NCI-H2107 treated with DMSO at 0.1 percent for 48 hours (cell line): Measurements from ENCODE around the gene DOK4.

Experiments
- DNase-seq: peaks from one replicate; lab custom pipeline; 2025; ENCODE audit not compliant: unreplicated experiment; lab: John Stamatoyannopoulos, UW

DOK4 gene

DNA sequence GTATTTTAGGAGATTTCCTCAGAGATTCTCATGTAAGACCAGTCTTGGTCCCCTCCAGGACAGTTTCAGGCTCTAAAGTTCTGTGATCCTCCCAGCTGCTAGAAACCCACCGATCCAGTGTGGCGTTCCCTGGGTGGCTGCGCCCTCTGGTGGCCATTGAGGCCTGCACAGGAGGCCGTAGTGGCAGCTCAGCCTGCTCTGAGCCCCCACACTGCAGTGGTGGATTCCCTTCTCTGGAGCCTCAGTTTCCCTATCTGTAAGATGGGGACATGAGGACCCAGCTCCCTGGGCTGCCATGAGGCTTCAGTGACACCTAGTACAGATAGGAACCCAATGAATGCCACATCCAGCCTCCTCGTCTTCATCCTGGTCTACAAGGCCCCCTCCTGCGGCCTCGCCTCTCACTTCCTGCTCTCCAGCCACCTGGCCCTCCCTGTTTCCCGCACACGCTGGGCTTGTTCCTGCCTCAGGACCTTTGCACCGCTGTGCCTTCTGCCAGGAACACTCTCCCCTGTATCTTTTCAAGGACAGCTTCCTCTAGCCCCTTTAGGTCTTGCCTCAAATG is 33.6 kb upstream of the DOK4 start:
- no peak for DNase-seq

DNA sequence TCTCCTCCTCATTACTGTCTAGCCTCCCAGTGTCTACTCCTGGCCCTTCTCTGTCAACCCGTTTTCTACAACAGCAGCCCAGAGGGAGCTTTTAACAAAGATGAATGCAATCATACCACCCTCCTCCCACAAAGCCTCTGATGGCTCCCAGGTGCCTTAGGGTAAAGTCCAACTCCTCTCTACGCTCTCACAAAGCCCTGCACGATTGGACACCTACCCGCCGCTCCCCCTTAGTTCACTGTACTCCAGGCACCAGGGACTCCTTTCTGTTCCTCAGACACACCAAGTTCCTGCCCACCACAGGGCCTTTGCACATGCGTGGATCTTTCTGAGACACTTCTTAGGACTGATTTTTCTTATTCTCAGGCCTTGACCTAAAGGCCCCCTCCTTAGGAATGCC is 32.6 kb upstream of the DOK4 start:
- no peak for DNase-seq

DNA sequence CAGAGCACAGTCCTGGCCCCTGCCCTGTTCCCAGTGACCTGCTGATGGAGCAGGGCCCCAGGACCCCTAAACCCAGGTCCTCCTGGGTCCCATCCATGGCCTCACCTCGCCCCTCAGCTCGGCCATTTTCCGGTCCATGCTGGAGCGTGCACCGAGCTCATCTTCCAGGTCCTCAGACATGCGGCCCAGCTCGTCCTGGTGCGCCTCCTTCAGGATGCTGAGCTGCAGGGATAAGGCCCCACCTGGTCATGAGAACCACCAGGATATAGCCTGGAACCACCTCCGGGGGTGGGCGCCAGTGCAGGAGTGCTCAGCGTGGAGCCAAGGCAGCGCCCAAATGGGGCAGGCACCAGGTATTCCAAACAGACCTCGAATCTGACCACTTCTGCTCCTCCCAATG is 32.2 kb upstream of the DOK4 start:
- no peak for DNase-seq

- DNase-seq, result no peak
Measured at GRCh38 chr16:57517397-57518367, 31.4 kb upstream of the DOK4 start.

- no peak for DNase-seq
Measured at GRCh38 chr16:57516773-57517172, 30.5 kb upstream of the DOK4 start.

- DNase-seq, result no peak
Measured at GRCh38 chr16:57516176-57516725, 30.0 kb upstream of the DOK4 start.

DNA sequence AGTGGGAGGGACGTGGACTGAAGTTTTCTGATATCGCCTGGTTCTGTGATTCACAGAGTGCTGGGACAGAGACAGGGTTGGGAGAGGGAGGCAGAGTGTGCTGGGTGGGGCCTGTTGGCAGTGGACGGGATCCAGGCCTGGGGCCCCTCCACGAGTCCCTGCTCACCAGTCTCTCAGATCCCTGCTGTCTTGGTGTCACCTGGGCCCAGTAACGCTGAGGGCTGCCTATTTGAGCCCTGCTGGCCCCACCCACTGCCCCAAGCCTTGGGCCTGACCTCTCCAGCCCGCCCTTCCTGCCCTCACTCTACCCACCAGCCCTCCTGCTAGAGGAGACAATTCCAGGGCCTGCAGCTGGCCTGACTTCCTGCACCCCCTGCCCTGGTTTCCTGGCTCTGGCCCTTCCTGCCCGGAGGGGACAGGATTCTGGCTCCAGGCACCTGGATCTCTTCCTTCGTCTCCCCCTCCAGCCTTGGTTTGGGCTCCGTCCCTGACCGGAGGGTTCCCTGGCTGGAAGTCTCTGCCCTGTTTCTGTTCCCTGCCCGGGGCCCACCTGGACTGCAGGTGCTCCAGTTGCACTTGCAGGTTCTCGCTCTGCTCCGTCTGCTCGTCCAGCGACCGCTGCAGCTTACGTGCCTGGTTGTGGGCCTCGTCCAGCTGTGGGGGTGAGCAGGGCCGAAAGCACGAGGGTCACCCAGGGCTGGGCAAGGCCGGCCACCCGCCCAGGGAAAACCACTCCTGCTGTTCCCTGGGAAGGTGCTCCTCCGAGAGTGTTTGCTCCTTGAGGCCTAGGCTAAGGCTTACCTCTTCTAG is 28.7 kb upstream of the DOK4 start:
- DNase-seq, result no peak

DNA sequence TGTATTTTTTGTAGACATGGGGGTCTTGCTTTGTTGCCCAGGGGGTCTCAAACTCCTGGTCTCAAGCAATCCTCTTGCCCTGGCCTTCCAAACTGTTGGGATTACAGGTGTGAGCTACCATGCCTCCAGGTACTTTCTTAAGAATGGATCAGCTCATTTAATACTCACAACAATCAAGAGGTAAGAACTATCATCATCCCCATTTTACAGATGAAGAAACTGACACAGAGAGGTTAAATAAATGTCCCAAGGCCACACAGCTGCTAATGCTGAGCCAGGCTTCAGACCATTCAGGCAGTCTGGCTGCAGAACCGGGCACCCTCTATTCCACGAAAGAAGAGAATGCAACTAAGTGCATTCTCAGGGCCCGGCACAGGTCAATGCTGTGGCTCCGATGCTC is 28.1 kb upstream of the DOK4 start:
- no peak for DNase-seq

GRCh38 chr16:57513371-57514102 is 27.2 kb upstream of the DOK4 start:
- no peak for DNase-seq

GRCh38 chr16:57512296-57513001 is 26.2 kb upstream of the DOK4 start:
- no peak for DNase-seq

DNA sequence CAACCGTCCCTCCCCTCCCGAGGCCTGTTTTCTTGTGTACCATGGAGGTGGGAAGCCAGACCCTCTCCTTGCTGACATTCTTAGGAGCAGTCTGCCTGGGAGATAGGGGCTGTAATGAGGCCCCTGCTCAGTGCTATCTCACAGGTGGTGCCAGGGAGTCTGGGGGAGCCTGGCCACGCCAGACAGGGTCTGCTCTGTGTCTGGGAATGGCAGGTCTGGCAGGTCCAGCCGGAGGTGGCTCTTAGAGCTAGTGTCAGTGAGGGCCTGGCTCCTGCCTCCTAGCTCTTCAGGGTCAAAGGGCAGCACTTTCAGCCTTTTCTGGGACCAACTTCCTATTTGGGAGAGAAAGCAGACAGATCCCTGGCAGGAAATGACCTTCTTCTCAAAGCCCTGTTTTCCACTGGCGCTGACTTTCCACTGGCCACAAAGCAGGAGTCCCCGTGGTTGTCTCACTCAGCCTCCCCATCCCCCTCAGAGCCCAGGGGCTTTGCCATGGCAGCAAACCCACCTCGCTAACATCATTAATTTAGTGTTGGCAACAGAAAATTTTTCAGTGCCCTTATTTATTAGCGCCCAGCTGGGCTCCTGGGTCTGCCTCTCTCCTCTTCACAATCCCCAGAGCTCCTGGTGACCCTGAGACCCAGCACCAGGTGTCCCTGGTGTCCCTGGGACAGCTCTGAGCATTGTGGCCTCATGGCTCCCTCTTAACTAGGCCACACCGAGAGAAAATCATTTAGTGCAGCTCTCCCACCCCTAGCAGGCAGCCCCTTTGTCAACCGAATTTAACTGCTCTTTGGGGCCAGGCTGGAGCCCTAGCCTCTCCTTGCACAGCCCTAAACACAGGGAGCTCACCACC is 24.0 kb upstream of the DOK4 start:
- no peak for DNase-seq

DNA sequence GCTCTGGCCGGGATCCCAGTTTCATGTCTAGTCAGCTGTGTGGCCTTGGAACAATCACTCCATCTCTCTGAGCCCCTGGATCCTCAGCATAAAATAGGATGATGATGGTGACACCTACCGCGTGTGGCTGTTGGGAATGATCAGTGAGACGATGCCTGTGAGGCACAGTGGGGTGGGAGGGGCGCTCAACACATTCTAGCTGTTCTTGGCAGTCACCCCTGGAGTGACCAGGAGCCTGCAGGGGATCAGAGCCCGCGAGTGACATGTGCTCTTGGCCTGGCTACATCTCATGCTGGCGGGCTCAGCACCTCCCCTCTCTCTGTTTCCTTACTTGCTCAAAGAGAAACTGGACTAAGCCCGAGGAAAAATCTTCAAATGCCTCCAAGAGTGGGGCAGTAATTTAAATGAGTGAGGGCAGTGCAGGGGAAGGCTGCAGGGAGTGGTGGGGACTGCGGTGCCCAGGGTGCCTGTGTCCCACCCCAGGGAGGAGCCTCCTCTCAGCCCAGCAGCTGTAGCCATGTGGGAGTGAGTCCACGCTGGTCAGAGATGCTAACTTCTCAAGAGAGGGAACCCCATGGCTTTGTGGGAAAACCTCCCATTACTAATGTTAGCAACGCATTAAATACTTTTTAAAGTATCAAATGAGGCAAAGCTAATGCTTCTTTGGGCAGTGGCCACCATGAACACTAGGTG is 23.1 kb upstream of the DOK4 start:
- no peak for DNase-seq

DNA sequence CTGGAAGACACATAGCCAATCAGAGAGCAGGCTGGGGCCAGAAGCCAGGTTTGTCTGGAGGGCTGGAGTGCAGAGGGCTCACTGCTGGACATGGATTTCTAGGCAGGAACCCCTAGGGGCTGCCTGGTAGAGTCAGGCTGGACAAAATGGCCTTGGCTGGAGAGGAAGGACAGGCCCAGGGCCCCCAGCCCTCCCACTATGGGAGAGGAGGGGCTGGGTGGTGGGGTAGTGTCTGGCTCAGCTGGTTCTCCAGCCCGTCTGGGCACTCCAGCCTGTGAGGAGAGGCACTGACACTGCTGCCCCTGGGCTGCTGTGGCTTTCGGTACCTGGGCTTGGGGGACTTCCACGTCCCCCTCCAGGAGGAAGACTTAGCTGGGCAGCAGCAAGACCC is 21.7 kb upstream of the DOK4 start:
- no peak for DNase-seq

GRCh38 chr16:57507136-57508034 is 21.1 kb upstream of the DOK4 start:
- DNase-seq, result peak; percentile 20

DNA sequence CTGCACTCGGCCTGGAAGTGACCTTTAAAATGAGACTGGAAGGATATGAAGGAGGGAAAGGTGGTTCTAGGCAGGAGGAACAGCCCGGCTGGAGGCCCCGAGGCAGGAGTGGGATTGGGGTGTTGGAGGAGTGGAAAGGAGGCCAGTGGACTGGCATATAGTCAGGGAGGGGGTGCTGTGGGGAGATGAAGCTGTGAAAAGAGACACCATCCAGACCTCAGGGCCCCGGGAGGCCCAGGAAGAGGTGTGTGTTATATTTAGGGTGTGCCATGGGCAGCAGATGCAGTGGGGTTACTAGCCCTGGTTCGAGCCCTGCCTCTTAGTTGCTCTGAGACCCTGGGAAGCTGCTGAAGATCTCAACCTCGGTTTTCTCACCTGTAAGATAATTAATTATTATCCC is 18.9 kb upstream of the DOK4 start:
- DNase-seq, result no peak

- DNase-seq, result no peak
Measured at GRCh38 chr16:57504491-57504890, 18.2 kb upstream of the DOK4 start.

- DNase-seq, result no peak
Measured at GRCh38 chr16:57504001-57504400, 17.7 kb upstream of the DOK4 start.

GRCh38 chr16:57503366-57503765 is 17.1 kb upstream of the DOK4 start:
- DNase-seq, result peak; percentile 89
